Measurements from ENCODE around the gene OTUD4. TPM values are rescaled to one million over a fixed set of nuclear protein-coding genes. Genes with fewer than 3 reads are reported as not detected.
"Not testable (repeated sequence)": the region's sequence is repeated elsewhere in the genome, so short reads cannot be mapped to it uniquely, and the experiment has no call there.

OTUD4 gene
- total RNA-seq, 2 experiments from 2014 or later: 41.4 to 49.6 TPM

GRCh38 chr4:145153181-145153903 lies 27.0 kb downstream of the OTUD4 start:
- Mint-ChIP-seq H3K9me3 (no peaks in the 10 kb centered on the region), H3K27ac (no peak overlapping the region), H3K27me3 (no peaks in the 10 kb centered on the region), H3K36me3 (ENCODE audit: low read depth) (peaks cover 46% of the 10 kb centered on the region), H3K4me1 (ENCODE audit: low read depth) (peaks cover 7% of the 10 kb centered on the region), H3K4me3 (no peak overlapping the region)
- no peak for TF ChIP-seq CTCF (IDR thresholded peaks at IDR 0.05)
- ChIA-PET CTCF (interaction anchor here (1.1 kb wide), 1 partner anchor 21 kb away, joined by 3 read pairs; no protein-coding TSS in a partner anchor), POLR2A (interaction anchor here (1.1 to 1.9 kb wide), 2 partner anchors 18 to 23 kb away, joined by 4 read pairs; no protein-coding TSS in a partner anchor)
- no peak for ATAC-seq
- intact Hi-C loops (cut with micrococcal nuclease): no loop called here
- no peak for DNase-seq

GRCh38 chr4:145148980-145149379 lies 31.4 kb downstream of the OTUD4 start:
- Mint-ChIP-seq H3K36me3 (ENCODE audit: low read depth) (peaks cover 52% of the 10 kb centered on the region), H3K9me3 (no peaks in the 10 kb centered on the region), H3K4me3 (no peak overlapping the region), H3K27me3 (no peaks in the 10 kb centered on the region), H3K27ac (peak overlapping the region; percentile 3), H3K4me1 (ENCODE audit: low read depth) (peaks cover 2% of the 10 kb centered on the region)
- intact Hi-C loops (cut with micrococcal nuclease): no loop called here
- ChIA-PET CTCF (interaction anchor here (1.6 kb wide), 1 partner anchor 10 kb away, joined by 3 read pairs; no protein-coding TSS in a partner anchor), POLR2A (no interaction called here)
- DNase-seq (no peak), ATAC-seq (peak; percentile 37)
- TF ChIP-seq CTCF (IDR thresholded peaks at IDR 0.05): no peak

GRCh38 chr4:145136219-145136618 lies 44.2 kb downstream of the OTUD4 start:
- ATAC-seq: peak; percentile 31
- DNase-seq; H3K27me3 Mint-ChIP-seq; H3K9me3 Mint-ChIP-seq; intact Hi-C loops (cut with micrococcal nuclease); CTCF ChIA-PET; POLR2A ChIA-PET; H3K4me3 Mint-ChIP-seq: not testable (repeated sequence)
- H3K36me3 Mint-ChIP-seq (ENCODE audit: low read depth): peaks cover 60% of the 10 kb centered on the region
- H3K4me1 Mint-ChIP-seq (ENCODE audit: low read depth): peaks cover 47% of the 10 kb centered on the region
- peak overlapping the region; percentile 20 for H3K27ac Mint-ChIP-seq

- no peaks in the 10 kb centered on the region for H3K27me3 Mint-ChIP-seq
- H3K27ac Mint-ChIP-seq: peak overlapping the region; percentile 47
- DNase-seq: peak; percentile 37
- POLR2A ChIA-PET: interaction anchor here (0.6 to 1.5 kb wide), 8 partner anchors 9 to 1574 kb away, joined by 3 to 8 read pairs (median 4); no protein-coding TSS in a partner anchor
- peak; percentile 43 for ATAC-seq
- H3K36me3 Mint-ChIP-seq (ENCODE audit: low read depth): peaks cover 60% of the 10 kb centered on the region
- no peak for TF ChIP-seq CTCF (IDR thresholded peaks at IDR 0.05)
- no peak overlapping the region for H3K4me3 Mint-ChIP-seq
- intact Hi-C loops (cut with micrococcal nuclease): no loop called here
- peaks cover 58% of the 10 kb centered on the region for H3K4me1 Mint-ChIP-seq (ENCODE audit: low read depth)
- no peaks in the 10 kb centered on the region for H3K9me3 Mint-ChIP-seq
- CTCF ChIA-PET: interaction anchor here (0.9 to 1.6 kb wide), 4 partner anchors 8 to 22 kb away, joined by 3 read pairs; no protein-coding TSS in a partner anchor
Observed at GRCh38 chr4:145132511-145133098, 47.8 kb downstream of the OTUD4 start.

- no peak for TF ChIP-seq CTCF (IDR thresholded peaks at IDR 0.05)
- no peak overlapping the region for H3K4me3 Mint-ChIP-seq
- H3K36me3 Mint-ChIP-seq (ENCODE audit: low read depth): peaks cover 59% of the 10 kb centered on the region
- H3K9me3 Mint-ChIP-seq: no peaks in the 10 kb centered on the region
- no peak for DNase-seq
- no peaks in the 10 kb centered on the region for H3K27me3 Mint-ChIP-seq
- CTCF ChIA-PET: interaction anchor here (0.9 to 1.6 kb wide), 3 partner anchors 9 to 23 kb away, joined by 3 read pairs; no protein-coding TSS in a partner anchor
- H3K4me1 Mint-ChIP-seq (ENCODE audit: low read depth): peaks cover 55% of the 10 kb centered on the region
- POLR2A ChIA-PET: interaction anchor here (1.1 to 1.5 kb wide), 5 partner anchors 9 to 46 kb away, joined by 3 to 8 read pairs (median 4); no protein-coding TSS in a partner anchor
- no peak for ATAC-seq
- intact Hi-C loops (cut with micrococcal nuclease): no loop called here
- H3K27ac Mint-ChIP-seq: peak overlapping the region; percentile 79
Observed at GRCh38 chr4:145131848-145132247, 48.5 kb downstream of the OTUD4 start.
